A673 (cell line): ENCODE data around the gene SULT2B1.

ENCODE experiments used
- EZH2 ChIP-seq: fragments of 200-600 bp; sonication (generic); IDR thresholded peaks from 2 replicates; pipeline ENCODE4 v1.6.1; 2017; ENCODE audit warnings: borderline replicate concordance, low read depth, mild to moderate bottlenecking, mixed read lengths, antibody characterized with exemption, low read length; ENCODE audit not compliant: poor library complexity, severe bottlenecking
- TF ChIP-seq, protein P1 (sequence below): fragments of 300-800, 200-600 bp; sonication (generic); conservative IDR thresholded peaks from 2 replicates; pipeline ENCODE4 v1.5.1; 2017; ENCODE audit warnings: low read depth, mild to moderate bottlenecking, antibody characterized with exemption, low read length, moderate library complexity, mixed read lengths

DNA sequence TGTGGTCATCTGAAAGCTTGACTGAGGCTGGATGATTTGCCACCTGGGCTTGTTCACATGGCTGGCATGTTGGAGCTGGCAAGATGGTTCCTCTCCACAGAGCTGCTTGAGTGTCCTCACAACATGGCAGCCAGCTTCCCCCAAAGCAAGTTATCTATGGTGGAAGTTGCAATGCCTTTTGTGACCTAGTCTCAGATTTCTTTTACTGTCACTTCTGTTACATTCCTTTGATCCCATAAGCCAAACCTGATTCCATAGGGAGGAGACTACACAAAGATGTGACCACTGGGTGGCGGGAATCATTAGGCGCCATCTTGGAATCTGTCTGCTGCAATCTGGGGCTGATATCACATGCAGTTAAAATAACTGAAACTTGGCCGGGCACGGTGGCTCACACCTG is 22.8 kb upstream of the SULT2B1 start:
- TF ChIP-seq EZH2 = no peak
- TF ChIP-seq, protein P1, sequence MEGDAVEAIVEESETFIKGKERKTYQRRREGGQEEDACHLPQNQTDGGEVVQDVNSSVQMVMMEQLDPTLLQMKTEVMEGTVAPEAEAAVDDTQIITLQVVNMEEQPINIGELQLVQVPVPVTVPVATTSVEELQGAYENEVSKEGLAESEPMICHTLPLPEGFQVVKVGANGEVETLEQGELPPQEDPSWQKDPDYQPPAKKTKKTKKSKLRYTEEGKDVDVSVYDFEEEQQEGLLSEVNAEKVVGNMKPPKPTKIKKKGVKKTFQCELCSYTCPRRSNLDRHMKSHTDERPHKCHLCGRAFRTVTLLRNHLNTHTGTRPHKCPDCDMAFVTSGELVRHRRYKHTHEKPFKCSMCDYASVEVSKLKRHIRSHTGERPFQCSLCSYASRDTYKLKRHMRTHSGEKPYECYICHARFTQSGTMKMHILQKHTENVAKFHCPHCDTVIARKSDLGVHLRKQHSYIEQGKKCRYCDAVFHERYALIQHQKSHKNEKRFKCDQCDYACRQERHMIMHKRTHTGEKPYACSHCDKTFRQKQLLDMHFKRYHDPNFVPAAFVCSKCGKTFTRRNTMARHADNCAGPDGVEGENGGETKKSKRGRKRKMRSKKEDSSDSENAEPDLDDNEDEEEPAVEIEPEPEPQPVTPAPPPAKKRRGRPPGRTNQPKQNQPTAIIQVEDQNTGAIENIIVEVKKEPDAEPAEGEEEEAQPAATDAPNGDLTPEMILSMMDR = no peak
